ENCODE data around the gene C1QTNF12.

C1QTNF12 gene

DNA sequence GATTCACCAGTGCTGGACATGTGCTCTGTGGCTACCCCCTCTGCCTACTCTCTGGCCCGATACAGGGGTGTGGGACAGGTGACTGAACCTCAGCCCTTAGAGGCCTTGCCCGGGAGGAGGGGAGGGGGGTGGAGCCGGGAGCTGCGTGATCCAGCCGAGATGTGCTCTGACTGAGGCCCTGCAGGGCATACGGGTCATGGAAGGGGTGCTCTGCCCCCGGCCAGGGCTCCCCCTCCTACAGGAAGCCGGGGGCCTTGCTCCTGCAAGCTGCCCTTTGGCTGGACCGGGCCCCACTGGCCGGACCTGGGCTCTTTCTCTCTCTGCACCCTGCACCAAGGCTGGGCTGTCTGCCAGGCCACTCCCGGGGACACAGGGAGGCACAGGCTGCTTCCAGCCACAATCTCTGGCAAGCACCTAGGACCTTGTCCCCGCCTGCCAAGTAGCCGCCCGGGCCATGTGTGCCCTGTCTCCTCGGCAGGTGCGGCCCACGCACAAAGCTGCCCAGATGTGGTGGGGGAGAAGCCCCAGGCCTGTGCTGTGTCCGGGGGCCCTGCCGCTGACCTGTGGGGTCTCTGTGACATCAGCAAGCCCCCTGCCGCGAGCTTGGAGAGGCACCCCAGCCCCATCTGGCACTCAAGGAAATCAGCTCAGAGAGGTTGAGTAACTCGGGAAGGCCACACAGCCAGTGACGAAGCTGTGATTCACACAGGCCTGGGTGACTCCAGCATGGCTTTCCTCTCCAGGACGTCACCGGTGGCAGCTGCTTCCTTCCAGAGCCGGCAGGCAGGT lies 35.2 kb upstream of the C1QTNF12 start:
- no peak for DNase-seq

- DNase-seq, result no peak
These were observed 34.4 kb upstream of the C1QTNF12 start for GRCh38 chr1:1280782-1281481.

DNA sequence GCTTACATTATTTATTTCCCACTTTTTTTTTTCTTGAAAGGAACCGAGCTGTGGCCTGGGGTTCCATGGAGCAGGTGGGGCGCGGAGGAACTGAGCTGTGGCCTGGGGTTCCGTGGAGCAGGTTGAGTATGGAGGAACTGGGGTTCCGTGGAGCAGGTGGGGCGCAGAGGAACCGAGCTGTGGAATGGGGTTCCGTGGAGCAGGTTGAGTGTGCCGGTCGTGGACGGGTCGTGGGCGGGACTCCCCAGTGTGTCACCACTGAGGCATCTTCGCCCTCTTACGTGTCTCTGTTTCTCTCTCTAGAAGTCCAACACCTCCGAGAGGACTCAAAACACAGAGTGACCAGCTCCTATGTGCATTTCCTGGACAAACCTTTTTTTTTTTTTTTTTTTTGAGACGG lies 32.5 kb upstream of the C1QTNF12 start:
- DNase-seq, result no peak

GRCh38 chr1:1278620-1279019 lies 32.1 kb upstream of the C1QTNF12 start:
- DNase-seq, result no peak

DNA sequence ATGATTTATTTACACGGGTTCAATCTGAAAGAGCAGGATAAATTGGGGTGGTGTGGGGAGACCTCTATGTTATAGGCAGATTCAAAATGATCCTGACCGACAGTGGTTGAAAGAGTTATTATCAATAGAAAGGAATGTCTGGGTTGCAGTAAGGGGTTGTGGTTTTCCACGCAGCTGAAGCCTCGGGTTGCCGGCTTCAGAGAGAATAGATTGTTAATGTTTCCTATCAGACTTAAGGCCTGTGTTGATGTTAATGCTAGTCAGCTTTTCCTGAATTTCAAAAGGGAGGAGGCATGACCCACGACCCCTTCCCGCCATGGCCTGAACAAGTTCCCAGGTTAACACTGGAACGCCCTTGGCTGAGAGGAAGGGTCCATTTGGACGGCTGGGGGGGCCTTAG lies 29.3 kb upstream of the C1QTNF12 start:
- no peak for DNase-seq

DNA sequence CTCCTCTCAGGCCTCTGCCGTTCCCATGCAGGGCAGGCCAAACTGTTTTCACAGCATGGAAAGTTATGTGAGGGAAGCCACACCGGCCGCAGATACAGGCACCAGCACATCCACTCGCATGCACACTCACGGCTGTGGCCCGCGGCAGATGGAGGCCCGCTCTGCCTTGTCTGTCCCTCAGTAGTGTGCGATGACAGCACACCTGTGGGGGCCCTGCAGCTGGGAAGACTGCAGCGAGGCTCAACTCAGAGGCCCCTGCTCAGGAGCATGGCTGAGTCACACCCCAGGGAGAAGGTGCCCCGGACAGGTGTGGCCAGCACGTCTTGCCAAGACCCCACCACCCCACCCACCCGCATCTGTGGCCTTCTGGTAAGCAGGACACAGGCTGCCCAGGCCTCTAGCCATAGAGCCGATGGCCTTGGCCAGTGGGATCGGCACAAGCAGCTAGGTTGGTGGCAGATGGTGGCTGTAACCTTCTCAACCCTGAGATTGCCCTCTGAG lies 28.5 kb upstream of the C1QTNF12 start:
- DNase-seq, result no peak

DNA sequence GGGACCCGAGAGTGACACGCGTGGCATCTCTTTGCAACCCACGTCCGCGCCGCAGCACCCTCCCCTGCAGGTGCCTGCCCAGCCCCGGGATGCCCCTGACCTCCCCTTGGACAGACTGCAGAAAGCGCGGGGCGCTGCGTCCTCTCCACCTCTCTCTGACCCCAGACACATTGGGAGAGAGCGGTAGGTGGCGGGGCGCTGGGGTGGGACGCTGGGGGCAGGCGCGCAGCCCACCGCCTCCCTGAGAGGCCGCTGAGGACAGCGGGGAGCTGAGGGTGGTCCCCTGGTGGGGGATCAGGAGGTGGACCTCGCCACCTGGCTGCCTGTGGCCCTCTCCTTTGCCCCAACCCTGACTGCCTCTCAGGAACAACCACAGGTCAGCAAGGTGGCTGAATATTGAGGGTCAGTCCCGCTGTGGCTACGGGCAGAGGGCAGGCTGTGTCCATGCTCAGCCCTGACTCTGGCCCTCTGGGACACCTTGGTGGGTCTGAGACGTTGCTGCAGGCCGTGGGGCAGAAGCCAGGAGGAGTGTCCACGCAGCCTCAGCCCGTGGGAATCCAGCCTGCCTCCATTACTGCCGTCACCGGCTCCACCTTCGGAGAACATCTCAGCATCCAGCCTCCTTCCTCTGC lies 27.9 kb upstream of the C1QTNF12 start:
- DNase-seq, result no peak

DNA sequence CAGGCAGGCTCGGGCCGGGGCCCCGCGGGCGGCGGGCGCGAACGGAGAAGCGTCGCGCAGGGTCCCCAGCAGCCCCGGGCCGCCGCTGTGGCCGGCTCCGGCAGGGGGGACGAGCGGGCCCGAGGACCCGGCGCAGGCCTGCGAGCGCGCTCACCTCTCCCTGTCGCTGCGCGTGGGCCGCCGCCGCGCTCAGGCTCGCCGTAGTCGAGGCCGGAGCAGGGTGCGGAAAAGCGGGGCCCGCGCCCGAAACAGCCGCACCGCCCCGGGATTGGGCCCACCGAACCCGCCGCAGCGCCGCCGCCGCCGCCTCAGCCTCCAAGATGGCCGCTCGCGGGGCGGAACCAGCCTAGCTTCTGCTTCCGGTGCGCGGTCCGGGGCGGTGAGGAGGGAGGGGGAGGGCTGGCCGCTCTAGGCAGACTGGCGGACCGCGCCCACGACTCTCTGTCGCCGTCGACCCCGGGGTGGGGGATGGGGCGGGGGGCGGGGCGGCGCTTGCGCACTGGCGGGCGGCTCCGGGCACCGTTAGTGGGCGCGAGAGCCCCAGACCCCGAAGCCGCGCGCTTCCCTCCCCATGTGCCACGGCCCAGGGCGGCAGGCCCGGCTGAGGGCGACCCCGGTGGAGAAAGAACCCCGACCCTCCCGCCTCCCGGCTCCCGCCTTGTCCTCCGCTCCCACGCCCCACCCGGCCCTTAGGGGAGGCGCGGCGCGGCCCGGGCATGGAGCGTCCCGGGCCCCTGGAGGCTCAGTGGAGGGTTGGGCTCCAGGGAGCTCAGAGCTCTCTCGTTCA lies 27.2 kb upstream of the C1QTNF12 start, which contains the start of gene UBE2J2:
TSS of gene UBE2J2 (minus strand) at position 343 of the 787 bp plus-strand sequence. CDS start 5,862 bp downstream, outside the sequence.
- DNase-seq, result peak; percentile 85

DNA sequence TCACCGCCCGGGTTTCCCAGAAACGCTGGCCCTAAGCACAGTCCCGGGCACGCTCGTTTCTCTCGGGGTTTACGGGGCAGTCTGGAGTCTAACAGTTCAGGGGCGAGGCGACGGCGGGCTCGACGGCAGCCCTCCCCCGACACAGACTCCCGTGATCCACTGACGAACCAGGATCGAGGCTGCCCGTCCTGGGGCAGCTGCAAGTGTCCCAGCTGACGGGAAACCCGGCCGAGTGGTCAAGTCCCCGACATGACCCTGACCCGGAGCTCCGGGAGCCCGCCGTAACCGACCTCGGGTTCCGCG lies 26.6 kb upstream of the C1QTNF12 start:
- no peak for DNase-seq

- DNase-seq, result no peak
These were observed 26.1 kb upstream of the C1QTNF12 start for GRCh38 chr1:1272341-1273208.

GRCh38 chr1:1270813-1271212 lies 24.3 kb upstream of the C1QTNF12 start:
- no peak for DNase-seq

DNA sequence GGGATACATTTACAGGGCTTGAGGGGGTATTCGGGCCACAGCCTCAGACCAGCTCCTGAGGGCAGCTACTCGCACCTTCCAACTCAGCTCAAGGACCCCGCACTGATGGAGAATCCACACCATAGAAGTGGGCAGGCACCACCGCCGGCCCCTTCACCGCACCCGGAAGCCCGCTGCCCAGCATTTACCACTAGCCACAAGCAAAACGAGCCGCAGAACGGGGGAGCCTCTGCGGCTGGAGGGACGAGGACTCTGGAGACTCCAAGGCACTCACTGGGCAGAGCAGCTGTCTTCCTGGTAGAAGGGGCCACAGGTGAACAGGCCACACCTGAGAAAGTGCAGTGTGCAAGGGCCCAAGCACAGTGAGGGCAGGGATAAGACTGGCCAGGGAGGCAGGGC lies 21.8 kb upstream of the C1QTNF12 start:
- DNase-seq, result no peak

DNA sequence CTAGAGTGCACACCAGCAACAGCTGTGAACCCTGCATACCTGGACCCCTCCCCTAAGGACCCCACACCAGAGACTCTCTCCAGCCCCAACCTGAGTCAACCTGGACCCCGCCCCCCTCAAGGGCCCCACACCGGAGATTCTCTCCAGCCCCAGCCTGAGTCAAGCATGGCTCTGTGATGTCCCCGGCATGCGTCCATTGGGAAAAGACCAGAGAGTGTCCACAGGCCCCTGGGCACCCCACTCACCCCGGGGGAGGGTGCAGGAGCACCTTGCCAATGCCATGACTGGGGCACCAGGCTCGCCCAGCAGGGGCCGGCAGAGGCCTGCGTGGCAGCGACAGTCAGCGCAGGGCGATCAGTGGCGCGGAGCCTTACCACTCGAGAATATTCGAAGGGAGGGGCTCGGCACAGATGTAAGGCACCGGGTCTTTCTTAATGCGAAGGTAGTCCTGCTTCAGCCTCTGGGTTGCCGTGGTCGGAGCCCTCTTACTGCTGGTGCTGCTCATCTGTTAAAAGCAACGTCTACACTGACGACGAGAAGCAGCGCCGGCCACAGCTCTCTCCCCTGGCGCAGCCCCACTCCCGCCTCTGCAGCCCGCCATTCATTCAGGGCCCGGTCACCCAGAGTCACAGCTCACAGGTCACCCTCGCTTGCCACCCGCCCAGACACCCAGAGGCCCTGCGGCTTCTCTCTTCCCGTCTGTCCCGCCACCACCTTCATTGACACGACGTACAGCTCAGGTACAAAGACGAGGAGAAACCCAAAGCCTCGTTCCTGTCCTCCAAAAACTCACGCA lies 21.2 kb upstream of the C1QTNF12 start:
- DNase-seq, result no peak

DNA sequence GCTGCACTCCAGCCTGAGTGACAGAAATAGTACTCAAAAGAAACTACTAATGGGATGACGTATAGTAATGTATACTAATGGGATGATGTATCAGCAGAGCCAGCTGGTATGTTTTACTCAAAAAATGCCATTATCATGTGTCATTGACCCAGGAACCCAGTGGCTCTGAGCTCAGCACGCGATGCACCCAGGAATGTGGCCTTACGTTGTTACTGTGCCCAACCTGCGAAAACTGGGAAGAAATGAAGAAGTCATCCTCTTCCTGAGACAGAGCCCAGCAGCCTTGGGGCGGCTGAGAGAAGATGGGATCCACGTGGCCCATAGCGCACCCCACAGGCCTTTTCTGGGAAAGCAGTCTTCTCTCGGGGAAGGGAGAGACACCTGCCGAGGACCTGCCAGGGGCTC lies 18.3 kb upstream of the C1QTNF12 start:
- peak; percentile 58 for DNase-seq

DNA sequence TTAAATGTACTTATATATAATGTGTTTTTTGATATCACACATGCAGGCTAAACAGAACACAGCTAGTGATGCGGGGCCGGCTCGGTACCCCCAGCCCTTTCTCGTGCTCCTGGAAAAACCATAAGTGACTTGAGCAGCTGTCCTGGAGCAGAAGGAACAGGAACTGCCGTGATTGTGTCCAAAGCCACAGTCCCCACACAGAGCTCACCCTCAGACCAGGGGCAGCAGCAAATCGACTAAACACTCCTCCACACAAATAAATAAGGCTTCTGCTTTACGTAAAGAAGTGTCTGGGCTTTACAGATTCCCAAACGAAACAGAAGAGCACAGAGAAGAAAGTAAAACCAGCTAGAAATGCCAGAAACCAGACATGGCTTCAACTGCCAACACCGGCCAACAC lies 17.5 kb upstream of the C1QTNF12 start:
- DNase-seq, result no peak

DNA sequence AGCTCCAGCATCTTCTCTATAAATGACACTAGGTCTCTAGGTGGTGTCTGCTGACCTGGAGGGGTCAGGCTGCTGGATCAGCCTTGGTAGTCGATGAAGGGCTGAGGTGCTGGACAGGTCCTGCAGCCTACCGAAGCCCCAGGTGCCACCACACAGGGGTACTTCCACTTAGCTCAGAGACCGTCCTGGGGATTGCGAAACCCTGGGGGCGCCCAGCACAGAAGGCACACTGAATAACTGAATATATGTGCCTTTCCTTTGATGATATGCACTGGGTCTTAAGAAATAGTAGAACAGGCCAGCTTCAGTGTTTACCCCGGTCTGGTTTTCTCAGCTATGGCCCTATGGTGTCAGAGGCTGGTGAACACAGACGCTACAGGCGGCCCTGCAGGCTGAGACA lies 16.2 kb upstream of the C1QTNF12 start:
- no peak for DNase-seq

DNA sequence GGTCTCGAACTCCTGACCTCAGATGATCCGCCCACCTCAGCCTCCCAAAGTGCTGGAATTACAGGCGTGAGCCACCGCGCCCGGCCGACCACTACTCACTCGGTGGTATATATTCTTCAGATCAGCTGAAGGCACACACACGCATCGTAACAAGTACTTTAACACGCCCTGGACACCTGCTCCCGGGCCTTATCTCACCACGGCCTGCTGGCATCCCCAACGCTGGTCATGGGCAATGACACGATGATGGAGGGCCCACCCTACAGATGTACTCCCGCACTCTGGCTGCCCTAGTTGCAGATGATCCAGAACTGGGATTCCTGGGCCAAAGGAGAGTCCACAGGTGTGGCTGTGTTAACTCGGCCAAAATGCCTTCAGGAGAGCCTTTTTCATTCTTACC lies 15.5 kb upstream of the C1QTNF12 start:
- DNase-seq, result peak; percentile 90

DNA sequence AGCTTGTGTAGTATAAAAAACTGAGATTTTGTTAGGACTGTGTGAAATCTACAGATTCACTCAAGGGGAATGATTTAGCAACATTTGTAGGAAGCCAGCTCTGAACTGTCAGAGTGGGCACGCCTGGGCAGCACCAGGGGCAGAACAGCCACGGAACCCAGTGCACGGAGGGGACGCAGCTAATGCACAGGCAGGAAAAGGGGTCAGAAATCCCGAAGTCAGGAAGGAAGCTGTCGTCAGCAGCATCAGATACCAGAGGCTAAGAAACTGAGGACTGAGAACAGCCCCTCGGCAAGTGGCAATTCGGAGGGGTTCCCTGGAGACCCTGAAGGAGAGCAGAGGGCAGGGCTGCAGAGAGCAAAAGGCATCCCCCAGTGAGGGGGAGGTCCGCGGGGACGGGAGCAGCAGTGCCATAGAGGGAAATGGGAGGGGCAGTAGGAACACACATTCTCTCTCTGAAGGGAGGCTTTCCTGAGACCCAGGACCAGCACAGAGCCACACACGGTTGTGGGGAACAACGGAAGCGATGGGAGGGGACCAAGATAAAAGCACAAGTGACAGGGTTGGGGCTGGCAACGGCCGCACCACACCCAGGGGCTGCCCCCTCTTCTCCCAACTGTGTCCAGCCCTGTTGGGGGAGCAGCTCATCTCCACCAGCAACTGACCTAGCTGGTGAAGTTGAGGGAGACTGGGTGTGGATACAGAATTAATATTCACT lies 14.5 kb upstream of the C1QTNF12 start:
- DNase-seq, result peak; percentile 94

- peak; percentile 65 for DNase-seq
These were observed 13.6 kb upstream of the C1QTNF12 start for GRCh38 chr1:1259951-1260600.

GRCh38 chr1:1259540-1259939 lies 13.0 kb upstream of the C1QTNF12 start:
- no peak for DNase-seq
